RPMI8226 (cell line): ENCODE data around the gene TBX5.
A peak's percentile ranks its signal among the peaks of the same experiment; 100 is the strongest.

Experiments used
- DNase-seq: peaks from one replicate; pipeline ENCODE4 v3.0.0-alpha.2; 2015

Gene TBX5

DNA sequence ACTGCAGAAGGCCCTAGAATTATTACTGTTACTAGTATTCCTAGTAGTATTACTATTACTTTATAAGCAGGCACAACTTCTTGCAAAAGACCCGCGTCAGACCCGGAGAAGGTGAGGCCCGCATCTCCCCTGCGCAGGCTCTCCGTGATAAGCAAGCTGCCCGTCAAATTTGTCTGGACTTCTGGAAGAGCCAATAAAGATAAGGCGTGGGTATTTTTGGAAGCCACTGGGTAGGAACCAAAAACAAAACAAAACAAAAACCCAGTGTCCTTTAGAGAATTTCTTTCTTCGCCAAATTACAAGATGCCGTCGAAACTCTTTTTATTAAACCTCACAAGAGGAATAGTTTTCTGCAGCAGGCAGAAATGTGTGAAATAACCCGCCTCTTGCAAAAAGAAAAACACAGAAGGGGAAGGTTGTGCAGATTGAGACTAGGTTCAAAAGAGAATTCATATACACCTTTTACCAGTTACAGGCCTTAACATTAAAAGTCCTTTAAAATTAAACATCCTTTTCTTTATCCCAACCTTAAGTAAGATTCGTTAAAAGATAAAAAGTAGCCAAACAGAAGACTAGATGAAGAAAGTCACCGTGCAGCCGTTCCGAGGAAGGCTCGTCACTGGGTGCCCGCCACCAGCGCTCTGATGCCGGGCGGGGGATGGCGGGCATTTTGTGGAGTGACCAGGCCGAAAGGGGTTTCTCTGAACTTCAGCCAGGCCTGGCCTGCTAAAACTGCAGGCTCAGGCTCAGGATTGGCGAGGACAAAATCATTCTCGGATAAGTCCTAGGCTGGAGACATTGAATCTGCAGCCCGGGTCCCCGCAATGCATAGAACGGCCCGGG, 1.6 kb downstream of the TBX5 start:
- no peak for DNase-seq

DNA sequence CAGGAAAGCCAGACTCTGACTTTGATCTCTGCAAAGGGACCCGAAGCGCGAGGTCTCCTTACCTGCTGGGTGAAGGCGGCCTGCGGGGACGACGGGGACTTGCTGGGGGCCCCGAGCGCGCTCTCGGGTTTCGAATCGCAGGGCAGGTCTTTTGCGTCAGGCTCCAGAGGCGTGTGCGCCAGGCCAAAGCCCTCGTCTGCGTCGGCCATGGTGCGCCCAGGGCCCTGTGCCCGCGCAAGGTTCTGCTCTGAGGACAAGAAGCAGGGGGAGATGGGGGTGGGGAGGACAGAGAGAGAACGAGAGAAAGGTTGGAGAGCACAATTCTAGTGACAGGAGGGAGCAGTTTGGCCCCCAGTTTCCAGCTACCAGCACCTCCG, 2.3 kb downstream of the TBX5 start:
- DNase-seq, result no peak

DNA sequence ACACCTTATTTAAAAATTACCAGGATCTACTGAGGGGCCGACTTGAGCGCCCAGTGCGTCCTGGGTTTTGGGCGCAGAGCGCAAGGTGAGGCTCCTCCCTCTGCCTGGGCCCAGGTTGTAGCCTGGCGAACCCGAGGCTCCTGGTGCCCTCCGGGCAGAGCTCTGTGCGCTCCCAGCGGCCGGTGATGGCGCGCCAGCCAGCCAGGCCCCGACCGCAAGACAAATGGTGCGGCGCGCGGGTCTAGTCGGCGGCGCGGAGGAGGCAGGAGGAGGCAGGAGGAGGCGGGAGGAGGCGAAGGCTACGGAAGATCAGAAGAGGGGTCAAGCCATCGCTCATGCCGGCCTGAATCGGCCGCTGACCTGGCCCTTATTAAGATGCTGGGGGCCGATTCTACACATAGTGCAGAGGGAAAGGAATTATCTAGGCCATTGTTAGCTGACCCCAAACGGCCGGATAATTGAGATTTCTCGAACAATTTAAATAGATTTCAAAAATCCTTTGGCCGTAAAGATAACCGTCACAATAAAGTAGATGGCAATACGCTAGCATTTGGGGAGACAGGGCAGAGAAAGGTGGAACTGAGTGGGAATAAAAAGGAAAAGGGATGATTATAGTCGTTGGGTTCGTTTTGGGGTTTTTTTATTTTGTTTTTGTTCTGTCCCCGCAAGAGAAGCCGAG, 2.8 kb downstream of the TBX5 start:
- DNase-seq, result peak; percentile 59

DNA sequence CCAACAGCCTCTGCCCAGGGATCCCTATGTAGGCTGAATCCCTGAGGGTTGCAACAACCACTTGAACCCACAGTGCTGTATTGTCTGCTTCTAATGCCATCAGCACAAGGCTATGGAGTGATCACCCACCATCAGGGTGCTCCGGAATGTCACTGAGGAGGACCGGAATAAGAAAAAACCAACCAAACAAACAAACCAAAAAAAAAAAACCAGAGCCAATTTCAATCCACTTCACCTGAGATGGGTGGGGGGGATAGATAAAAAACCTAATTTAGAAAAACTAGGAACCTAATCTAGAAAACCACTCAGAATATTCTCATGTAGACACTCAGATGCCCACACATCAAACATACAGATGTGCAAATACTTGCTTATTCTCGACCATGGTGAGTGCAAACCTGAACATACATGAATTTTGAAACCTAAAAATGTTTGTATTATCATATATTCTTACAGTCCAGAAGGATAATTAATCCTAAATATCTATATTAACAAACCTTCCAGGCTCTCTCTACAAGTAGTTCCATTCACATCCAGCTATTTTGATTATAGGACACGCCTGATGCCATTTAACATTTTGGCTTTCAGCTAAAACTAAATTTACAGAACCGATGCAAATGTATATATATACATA, 3.7 kb downstream of the TBX5 start:
- DNase-seq, result no peak

DNA sequence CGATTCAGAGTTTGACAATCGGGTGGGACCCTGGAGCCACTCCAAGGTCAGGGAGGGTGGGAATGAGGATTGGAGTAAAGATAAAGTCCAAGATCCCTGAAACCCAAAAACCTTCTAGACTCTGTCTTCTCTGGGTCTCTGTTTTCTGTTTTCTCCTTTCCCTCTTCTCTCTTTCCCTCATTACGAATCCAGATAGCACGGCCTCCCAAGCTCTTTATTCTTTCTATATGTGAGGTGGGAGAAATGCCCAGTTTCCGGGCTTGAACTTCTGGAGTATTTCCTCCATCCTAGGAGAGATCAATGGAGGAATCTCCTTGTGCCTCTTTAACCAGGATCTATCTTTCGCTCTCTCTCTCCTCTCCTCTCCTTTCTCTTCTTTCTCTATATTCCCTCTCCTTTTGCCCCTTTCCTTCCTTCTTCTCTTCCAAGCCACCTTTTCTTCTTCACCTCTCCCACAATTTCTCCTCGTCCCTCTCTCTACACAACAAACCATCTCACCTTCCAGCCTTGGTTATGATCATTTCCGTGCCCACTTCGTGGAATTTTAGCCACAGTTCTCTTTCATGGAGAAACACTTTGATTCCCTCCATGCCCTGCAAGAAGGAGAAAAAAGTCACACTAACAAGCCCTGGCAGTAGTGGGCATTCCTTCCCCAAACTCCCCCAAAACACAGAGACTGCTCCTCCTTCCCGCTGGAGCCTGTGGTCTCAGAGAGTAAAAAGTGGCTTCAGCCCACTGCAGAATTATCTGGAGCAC, 4.4 kb downstream of the TBX5 start:
- no peak for DNase-seq

DNA sequence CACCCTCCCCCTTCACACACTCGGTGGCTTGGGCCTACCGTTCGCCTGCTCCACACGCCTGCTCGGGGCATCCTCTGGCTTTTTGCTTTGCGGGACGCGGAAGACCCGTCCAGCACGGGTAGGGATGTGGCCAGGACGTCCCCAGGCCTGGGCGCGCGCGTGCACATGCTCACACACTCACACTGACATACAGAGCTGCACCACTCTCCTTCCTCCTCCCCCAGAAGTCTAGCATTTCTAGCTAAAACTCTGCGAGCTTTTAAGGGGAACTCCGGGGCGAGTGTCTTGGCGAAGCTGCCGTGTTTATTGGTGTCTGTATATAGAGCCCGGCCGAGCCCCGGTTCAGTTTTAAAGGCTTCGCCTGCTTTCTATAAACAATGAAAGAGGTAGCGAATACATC, 5.0 kb downstream of the TBX5 start:
- DNase-seq, result peak; percentile 14

DNA sequence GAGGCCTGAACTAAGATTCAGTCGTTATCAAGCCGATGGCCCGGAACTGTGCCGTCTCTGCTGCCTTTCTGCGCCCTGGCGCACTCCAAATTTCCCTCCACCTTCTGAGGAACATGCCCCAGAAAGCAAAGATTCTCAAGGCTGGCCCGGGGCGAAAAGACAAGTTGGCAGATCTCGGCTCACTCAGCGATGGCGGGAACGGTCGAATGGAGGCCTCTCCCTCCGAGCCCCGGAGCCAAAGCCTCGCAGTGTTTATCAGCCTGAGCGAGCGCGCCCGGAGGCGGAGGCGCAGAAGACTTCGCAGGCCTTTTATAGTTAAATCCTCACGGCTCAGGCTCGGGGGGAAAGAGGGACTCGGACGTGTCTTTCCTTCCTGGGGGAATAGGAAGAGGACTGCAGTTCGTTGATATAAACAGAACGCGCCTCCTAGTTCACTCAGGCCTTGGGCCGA, 5.6 kb downstream of the TBX5 start:
- no peak for DNase-seq

DNA sequence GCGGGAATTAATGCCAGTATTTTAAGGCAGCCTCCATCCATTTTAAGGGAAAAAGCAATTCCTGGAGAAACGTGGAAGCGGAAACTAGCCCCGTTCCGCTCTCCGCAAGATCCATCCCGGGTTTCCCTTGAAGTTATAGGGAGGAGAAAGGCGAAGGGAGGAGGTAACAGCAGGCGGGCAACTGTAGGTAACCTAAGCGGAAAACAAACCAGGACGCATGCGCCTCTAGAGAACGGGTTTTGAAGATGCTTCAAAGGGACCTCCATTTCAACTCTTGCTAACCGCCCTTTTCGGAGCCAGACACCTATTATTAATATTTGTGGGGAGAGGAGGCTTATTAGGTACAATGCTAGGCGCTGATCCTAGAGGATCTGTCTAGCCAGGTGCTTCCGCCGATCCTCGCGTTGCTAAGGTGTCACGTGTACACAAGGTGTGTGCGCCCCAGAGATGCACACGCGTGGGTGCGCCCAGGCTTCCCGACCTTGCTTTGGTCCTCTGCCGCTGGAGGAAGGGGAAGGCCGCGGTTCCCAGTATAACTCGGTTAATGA, 6.2 kb downstream of the TBX5 start:
- DNase-seq, result no peak

DNA sequence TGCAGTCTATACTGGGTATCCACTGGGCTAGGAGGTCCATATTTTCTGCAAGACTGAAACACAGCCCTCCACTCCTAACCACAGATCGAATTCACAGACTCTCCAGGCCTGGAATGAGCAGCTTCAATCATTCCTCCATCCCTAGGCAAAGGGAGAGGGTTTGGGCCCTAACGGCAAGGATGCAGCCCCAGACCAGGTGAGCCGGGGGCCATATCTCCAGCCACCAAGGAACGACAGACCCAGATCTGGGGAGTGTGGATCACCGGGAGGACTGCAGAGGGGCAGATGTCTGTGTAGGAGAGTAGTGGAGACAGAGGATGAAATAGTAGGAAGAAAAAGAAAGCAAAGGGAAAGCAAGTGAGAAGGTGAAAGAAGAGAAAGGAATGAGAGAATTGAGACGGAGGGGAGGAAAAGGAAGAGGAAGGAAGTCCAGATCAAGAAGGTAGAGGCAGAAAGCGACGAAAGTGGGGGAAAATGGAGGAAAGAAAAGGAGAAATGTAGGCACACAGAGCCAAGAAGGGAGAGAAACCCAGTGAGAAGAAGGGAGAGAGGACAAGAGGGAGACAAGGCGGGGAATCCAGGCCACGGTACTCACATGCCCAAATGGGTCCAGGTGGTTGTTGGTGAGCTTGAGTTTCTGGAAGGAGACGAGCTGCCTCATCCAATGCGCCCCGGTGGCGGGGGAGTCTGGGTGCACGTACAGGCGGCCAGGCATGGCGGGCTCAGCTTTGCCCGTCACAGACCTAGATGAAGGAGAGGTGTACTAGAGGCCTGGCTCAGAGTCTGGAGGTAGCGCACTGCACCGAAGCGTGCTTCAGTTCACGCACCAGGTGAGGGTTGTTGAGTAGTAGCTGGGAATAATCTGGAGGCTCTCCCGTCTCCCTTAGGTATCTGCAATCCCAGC, 7.7 kb downstream of the TBX5 start:
- DNase-seq, result no peak

DNA sequence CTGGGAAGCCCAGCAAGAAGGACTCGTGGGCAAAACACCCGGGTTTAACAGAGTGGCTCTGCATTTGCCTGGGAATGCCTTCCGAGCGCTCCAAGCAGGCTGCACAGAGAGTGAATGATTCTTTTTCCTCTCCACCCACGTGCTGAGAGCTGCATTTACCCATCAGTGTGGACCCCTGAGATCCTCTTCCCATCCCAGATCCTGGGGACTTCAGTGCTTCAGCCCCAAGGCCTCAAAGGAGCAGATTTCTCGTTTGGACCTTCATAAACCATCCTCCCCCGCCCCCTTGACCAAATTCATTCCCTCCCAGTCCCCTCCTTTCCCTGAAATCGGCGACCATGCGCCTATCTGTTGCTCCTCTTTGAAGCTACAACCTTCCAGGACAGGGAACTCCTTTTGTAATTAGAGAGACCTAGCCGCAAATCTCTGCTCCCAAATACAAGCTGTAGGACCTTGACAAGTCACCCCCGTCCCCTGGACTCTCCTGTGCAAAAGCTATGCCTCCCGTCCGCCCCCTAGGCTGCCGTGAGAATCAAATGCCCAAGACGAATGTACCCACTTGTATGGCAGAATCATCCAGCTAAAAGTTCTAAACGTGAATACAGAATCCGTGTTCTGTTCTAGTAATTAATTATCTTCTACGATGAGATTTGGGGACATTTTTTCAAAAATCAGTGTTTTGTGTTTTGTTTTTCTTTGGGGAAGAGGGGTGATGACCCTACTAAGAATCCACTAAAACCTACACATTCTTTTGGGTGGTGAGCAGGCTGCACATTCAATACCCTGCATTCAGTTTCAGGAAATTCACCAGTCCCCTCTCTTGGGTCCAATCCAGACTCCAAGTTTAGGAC, 8.8 kb downstream of the TBX5 start:
- DNase-seq, result no peak

DNA sequence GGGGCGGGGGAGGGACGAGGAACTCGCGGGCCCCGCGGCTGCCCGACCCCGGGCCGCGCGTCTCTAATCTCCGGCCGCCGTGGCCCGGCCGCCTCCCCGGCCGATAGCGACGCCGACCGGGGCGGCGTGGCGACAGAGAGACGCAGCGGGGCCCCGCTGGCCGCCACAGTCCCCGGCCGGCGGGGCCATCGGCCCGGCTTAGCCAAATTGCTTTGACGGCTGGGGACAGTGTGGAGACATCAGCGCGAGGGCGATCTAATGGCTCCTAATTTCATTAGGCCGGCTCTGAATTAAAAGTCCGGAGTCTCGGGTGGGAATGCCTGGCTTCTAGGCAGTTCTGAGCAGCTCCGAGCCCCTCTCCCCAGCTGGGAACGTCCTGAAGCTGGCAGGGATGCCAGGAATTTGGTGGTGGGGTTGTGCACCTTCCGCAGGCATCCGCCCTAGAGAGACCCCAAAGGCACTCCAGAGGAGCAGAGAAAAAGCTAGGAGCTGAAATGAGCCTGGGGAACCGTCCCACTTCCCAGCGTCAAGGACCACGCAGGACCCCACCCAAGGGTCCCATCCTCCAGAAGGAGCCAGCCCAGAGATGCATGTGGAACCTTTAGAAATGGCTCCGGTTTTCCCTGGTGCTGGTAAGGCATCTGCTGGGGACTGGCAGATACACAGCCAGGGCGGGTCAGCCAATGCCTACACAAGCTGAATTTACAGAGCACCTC, 9.6 kb downstream of the TBX5 start:
- DNase-seq, result no peak

DNA sequence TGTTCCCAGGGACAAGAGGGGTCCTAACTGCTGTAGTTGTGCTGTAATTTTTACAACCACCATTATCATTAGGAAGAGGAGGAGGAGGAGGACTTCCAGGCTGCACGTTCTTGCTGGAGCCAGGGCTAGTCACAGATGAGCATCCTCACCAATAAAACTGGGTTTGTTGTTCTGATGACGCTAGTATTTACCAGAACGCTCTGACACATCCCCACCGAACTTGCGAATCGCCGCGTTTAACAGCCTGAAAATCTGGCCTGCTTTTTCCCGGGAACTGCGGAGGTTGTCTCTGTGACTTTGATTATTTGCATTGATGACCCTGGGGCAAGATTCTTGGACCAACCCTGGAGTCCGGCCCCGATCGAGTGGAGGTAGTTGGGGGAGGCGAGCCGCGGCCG, 10.2 kb downstream of the TBX5 start:
- DNase-seq, result no peak

DNA sequence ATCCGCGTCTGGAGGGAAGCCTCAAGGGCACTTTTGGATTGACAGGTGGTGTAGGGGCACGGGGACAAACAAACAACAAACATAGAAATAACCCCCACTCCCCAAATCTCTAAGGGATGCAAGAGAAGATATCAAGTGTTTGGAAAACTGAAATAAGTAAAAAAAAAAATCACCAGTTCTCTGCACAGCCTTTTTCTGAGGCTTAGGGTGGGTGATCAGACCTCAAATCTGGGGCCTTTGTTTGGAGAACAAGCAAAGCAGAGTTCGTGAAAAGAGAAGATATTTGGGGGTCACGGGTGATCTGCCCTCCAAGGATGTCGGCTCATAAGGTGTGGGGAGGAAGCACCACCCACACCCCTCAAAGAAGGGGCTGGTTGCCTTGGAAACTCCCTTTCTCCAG, 10.7 kb downstream of the TBX5 start:
- no peak for DNase-seq

DNA sequence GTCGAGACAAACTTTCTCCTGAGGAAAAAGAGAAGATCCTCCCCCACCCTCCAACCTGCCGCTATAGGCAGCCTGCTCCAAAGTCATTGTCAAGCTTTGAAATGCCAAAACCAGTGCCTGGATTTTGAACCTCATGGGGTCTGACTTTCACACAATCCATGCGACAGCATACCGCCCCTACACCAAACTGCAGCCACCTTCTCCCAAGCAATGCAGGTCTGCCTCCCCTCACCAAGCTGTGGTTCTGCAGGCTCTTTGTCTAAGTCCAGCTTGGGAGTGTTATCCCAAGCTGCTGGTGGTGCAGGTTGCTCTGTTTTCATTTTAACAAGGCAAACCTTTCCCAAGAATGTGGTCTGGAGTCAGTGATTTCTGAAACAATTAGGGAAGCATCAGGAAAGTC, 12.4 kb downstream of the TBX5 start:
- no peak for DNase-seq

DNA sequence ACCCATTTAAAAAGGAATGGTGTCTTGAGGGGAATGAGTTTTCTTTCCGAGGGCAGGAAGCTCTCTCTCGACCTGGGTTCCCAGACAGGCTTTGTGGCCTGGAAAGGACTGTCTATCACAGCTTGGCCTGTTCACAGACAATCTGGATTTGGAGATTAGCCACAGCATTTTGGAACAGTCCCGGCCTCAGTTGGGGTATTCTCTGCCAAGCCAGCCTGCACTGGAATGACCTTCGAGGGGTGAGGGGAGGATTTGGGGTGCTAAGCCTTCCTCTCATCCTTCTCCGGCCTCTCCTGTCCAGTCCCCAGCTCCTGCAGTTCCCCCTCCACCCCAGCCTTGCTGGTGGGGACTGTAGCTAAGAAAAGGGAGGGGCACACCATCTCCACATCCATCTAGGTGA, 13.0 kb downstream of the TBX5 start:
- no peak for DNase-seq

DNA sequence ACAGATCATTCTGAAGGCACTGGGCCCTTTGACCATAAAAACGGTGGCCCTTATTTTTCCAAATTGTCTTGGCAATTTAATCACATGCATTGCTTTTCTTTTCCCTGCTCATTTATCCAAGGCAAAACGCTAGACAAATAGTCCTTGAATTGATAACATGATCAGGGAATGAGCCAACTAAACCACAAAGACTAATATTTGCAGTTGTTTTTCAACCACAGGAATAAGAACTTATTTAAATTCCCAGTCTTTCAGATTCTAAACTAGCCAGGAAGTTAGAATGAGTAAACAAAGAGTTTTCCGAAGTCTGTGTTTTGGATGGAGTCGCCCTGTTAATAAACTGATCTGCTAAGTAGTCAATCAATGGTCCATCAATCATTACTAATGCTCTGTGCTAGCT, 14.9 kb downstream of the TBX5 start:
- no peak for DNase-seq

DNA sequence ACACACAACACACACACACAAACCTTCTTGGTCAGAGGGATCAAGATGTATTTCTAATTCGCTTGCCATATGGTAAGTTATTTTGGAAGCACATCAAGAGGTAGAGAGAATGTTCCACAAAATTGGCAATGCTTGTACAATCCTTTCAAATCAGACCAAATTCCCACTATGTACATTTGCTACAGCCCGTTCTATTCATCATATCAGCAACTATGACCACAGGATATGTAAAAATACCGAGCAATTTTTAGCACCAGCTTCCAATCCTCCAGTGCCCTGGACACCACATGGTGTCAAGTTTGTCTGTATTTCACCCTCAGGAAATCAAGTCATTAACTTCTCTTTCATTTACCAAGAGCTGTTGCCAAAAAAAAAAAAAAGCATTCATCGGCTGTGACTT, 21.2 kb downstream of the TBX5 start:
- no peak for DNase-seq

DNA sequence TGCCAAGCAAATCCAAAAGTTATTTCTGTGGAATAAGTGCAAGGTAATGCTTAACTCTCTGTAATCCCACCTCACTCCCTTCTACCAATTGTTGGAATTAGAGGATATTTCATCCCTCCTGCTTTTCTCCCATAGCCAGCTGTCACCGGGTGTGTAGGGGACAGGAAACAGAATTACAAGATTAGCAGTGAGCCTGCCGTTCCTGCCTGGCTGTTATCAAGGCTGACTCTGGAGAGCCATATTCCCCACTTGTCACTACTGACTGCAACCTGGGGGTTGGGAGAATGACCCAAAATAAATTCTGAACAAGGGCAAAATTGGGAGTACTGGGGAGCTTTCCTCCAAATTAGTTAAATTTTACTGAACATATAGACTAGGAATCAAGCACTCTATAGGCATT, 24.8 kb downstream of the TBX5 start:
- DNase-seq, result no peak

DNA sequence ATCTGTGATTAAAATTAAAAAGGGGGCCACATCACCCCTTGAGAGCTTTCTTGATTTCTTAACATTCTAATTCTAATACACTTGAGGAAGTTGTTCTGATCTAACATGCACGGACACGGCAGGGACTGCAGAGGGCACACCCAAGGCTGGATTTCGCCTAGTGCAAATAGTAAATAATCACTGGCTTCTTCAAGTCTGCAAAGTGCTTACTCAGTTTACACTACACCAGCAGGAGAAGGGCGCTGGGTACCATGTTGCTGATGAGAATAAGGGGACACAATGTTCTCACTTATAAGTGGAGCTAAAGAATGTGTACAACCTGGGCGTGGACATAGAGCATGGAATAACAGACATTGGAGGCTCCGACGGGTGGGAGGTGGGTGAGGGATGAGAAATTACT, 34.2 kb downstream of the TBX5 start:
- no peak for DNase-seq

DNA sequence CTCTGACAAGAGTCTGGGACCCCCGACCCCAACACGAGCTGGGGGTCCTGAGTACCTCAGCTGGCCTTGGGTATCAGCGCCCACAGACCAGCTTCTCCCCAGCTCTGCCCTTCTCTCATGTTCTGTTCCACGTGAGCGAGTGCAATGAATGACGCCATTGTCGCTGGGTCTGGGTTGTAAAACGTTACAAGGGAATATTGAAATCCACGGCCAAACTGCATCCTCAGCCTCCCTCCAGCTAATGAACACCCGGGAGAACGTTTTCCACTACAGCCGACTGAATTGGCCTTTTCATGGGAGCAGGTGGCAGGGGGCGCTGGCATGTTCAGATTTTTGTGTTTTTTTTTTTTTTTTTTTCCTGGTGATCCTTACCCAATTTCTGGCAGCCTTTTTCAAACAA, 34.7 kb downstream of the TBX5 start:
- DNase-seq, result no peak
